Right lobe of liver (tissue), 4 donors: ENCODE measurements around the gene PRR5L.

Experiments used
- POLR2A ChIP-seq: fragments of 450-650 bp; IDR thresholded peaks from one replicate; pipeline ENCODE4 v1.6.1; 2017; ENCODE audit warnings: antibody characterized with exemption, mild to moderate bottlenecking
- TF ChIP-seq, protein P1 (sequence below), 4 donors: fragments of 200-600 bp in 3 of 4; fragments of 450-650 bp in 1 of 4; IDR thresholded peaks; one replicate each; pipeline versions ENCODE4 v1.5.1 to v1.8.0; 2016 to 2022; ENCODE audit warnings: antibody characterized with exemption in 4 of 4, mild to moderate bottlenecking in 2 of 4
- donor health status: DM: no; HTN: no; CAD: no.
- donor health status: DM: no; HTN: no; CAD: no.
- donor health status: DM: no; HTN: yes; CAD: no.

DNA sequence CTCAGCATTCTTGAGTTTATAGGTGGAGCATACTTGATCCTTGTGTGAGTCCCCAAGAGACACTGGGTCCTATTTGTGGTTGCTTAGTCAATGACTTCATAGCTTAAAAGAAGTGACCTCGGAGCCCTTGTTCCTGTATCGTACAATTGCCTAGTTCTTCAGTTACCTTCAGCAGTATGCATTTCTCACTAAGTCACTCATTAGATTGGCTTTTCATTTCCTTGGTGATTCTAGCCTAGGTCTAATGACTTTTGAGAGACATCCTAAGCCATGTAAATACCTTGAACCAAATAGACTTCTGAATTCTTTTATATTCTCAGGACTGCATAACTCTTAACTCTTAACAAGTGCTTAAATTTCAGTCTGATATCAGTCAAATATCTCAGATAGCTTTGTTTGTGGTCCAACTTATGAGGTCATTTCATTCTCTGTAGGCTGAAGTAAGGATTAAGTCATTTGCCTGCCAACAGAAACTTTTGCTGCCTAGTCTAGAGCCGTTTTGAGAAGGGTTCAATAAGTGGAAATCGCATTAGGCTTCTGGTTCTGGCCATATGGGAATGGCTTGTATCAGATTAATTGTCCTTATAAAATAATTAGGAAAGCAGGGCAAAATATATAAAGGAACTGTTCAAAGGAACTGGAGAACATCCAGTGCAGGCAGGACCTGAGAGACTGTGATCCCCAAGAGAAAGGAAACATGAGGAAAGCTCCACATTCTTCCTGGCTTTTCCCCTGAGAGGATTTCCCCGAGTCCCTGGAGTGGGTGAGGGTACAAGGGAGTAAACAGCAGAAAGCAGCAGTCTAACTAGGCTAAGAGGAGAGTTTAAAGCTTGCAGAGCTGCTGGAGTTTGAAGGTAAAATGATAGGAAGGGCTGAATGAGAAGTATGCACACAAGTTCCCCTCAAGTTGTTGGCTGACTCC is 174.1 kb downstream of the PRR5L start:
- TF ChIP-seq, protein P1, sequence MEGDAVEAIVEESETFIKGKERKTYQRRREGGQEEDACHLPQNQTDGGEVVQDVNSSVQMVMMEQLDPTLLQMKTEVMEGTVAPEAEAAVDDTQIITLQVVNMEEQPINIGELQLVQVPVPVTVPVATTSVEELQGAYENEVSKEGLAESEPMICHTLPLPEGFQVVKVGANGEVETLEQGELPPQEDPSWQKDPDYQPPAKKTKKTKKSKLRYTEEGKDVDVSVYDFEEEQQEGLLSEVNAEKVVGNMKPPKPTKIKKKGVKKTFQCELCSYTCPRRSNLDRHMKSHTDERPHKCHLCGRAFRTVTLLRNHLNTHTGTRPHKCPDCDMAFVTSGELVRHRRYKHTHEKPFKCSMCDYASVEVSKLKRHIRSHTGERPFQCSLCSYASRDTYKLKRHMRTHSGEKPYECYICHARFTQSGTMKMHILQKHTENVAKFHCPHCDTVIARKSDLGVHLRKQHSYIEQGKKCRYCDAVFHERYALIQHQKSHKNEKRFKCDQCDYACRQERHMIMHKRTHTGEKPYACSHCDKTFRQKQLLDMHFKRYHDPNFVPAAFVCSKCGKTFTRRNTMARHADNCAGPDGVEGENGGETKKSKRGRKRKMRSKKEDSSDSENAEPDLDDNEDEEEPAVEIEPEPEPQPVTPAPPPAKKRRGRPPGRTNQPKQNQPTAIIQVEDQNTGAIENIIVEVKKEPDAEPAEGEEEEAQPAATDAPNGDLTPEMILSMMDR (IDR thresholded peaks at IDR 0.05): no peak
- no peak for TF ChIP-seq POLR2A
